OCI-LY1 (cell line): ENCODE measurements around the gene SSUH2.

Experiments used
- CTCF ChIP-seq: fragments of 200-600 bp; sonication (generic), shearing (Covaris generic); IDR thresholded peaks from 2 replicates; pipeline ENCODE4 v1.5.1; 2017; ENCODE audit warnings: mild to moderate bottlenecking, antibody characterized with exemption, low read length, moderate library complexity, mixed read lengths
- EZH2 ChIP-seq: fragments of 200-600 bp; sonication (generic), shearing (Covaris generic); IDR thresholded peaks from 2 replicates; pipeline ENCODE4 v1.8.0; 2017; ENCODE audit warnings: borderline replicate concordance, mixed run types, mild to moderate bottlenecking, antibody characterized with exemption, low read length, moderate library complexity, mixed read lengths

- TF ChIP-seq CTCF (no peak), EZH2 (no peak)
These were observed 18.6 kb downstream of the SSUH2 start for GRCh38 chr3:8625991-8626390.
